HG02642 (cell line): Measurements from ENCODE around the gene PXDC1.

Experiments
- ATAC-seq: cut with Tn5 transposase; IDR thresholded peaks from one replicate; pipeline ENCODE4 v1.9.1; 2021; ENCODE audit warnings: mild to moderate bottlenecking; ENCODE audit not compliant: unreplicated experiment, poor library complexity

The PXDC1 gene

GRCh38 chr6:3749067-3749841 is 2.3 kb downstream of the PXDC1 start:
- no peak for ATAC-seq

- no peak for ATAC-seq
Measured at GRCh38 chr6:3748208-3749066, 3.1 kb downstream of the PXDC1 start.

- ATAC-seq: no peak
Measured at GRCh38 chr6:3747100-3747737, 4.3 kb downstream of the PXDC1 start.

GRCh38 chr6:3746696-3747095 is 4.8 kb downstream of the PXDC1 start:
- no peak for ATAC-seq

- ATAC-seq: peak; percentile 40
Measured at GRCh38 chr6:3746119-3746691, 5.3 kb downstream of the PXDC1 start.

- no peak for ATAC-seq
Measured at GRCh38 chr6:3745566-3746118, 5.9 kb downstream of the PXDC1 start.

GRCh38 chr6:3744901-3745470 is 6.5 kb downstream of the PXDC1 start:
- ATAC-seq: no peak

- no peak for ATAC-seq
Measured at GRCh38 chr6:3744211-3744900, 7.2 kb downstream of the PXDC1 start.

- ATAC-seq: no peak
Measured at GRCh38 chr6:3743541-3743940, 8.0 kb downstream of the PXDC1 start.

- peak; percentile 59 for ATAC-seq
Measured at GRCh38 chr6:3742426-3743344, 8.8 kb downstream of the PXDC1 start.

- ATAC-seq: no peak
Measured at GRCh38 chr6:3742076-3742425, 9.5 kb downstream of the PXDC1 start.

- no peak for ATAC-seq
Measured at GRCh38 chr6:3741477-3741871, 10.0 kb downstream of the PXDC1 start.

- ATAC-seq: no peak
Measured at GRCh38 chr6:3740551-3741476, 10.7 kb downstream of the PXDC1 start.

- ATAC-seq: no peak
Measured at GRCh38 chr6:3739311-3739897, 12.1 kb downstream of the PXDC1 start.

GRCh38 chr6:3738381-3739131 is 13.0 kb downstream of the PXDC1 start:
- ATAC-seq: no peak

GRCh38 chr6:3737831-3738210 is 13.7 kb downstream of the PXDC1 start:
- ATAC-seq: no peak
